ENCODE measurements around the gene AGAP1. TPM values are rescaled to one million over a fixed set of nuclear protein-coding genes. Genes with fewer than 3 reads are reported as not detected.

Gene AGAP1
- total RNA-seq, 1 experiment from 2014 or later = 56.4 TPM

- Mint-ChIP-seq H3K9me3 (ENCODE audit: low read depth, unreplicated experiment) (no peaks in the 10 kb centered on the region), H3K27ac (ENCODE audit: unreplicated experiment) (no peak overlapping the region), H3K36me3 (ENCODE audit: insufficient read depth, unreplicated experiment) (peaks cover 6% of the 10 kb centered on the region), H3K27me3 (ENCODE audit: unreplicated experiment) (no peaks in the 10 kb centered on the region), H3K4me3 (ENCODE audit: low read depth, unreplicated experiment) (no peak overlapping the region), H3K4me1 (ENCODE audit: low read depth, unreplicated experiment) (peaks cover 44% of the 10 kb centered on the region)
- intact Hi-C loops (cut with micrococcal nuclease; ENCODE audit: unreplicated experiment) = no loop called here
- CTCF ChIA-PET = interaction anchor here (0.7 to 0.8 kb wide), 2 partner anchors 9 to 1549 kb away, joined by 3 to 4 read pairs; no protein-coding TSS in a partner anchor
- DNase-seq = no peak
- no TSS peak for BruUV-seq (replicated peaks)
- TF ChIP-seq, protein P1, sequence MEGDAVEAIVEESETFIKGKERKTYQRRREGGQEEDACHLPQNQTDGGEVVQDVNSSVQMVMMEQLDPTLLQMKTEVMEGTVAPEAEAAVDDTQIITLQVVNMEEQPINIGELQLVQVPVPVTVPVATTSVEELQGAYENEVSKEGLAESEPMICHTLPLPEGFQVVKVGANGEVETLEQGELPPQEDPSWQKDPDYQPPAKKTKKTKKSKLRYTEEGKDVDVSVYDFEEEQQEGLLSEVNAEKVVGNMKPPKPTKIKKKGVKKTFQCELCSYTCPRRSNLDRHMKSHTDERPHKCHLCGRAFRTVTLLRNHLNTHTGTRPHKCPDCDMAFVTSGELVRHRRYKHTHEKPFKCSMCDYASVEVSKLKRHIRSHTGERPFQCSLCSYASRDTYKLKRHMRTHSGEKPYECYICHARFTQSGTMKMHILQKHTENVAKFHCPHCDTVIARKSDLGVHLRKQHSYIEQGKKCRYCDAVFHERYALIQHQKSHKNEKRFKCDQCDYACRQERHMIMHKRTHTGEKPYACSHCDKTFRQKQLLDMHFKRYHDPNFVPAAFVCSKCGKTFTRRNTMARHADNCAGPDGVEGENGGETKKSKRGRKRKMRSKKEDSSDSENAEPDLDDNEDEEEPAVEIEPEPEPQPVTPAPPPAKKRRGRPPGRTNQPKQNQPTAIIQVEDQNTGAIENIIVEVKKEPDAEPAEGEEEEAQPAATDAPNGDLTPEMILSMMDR (IDR thresholded peaks at IDR 0.05; ENCODE audit: unreplicated experiment) = no peak
These were observed 69.4 kb downstream of the AGAP1 start for GRCh38 chr2:235563056-235563910.

DNA sequence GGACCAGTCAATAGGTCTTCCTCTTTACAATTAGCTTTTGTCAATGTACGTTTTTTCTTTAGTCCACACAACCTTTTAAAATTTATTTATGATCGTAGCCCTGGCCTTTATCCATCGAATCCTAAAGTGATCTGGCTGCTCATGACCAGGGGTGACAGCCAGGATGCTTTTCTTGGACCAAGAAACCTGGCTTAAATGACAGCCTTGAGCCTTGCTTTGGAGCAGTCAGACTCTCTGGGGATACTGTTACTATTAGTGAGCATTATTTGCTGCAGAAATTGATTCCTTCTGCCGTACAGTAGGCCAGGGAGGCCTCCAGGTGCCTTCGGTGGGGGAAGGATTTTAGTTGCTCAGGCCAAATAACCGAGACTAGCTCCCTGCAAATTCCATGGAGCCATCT, 70.2 kb downstream of the AGAP1 start:
- peaks cover 36% of the 10 kb centered on the region for H3K4me1 Mint-ChIP-seq (ENCODE audit: low read depth, unreplicated experiment)
- H3K9me3 Mint-ChIP-seq (ENCODE audit: low read depth, unreplicated experiment) = no peaks in the 10 kb centered on the region

DNA sequence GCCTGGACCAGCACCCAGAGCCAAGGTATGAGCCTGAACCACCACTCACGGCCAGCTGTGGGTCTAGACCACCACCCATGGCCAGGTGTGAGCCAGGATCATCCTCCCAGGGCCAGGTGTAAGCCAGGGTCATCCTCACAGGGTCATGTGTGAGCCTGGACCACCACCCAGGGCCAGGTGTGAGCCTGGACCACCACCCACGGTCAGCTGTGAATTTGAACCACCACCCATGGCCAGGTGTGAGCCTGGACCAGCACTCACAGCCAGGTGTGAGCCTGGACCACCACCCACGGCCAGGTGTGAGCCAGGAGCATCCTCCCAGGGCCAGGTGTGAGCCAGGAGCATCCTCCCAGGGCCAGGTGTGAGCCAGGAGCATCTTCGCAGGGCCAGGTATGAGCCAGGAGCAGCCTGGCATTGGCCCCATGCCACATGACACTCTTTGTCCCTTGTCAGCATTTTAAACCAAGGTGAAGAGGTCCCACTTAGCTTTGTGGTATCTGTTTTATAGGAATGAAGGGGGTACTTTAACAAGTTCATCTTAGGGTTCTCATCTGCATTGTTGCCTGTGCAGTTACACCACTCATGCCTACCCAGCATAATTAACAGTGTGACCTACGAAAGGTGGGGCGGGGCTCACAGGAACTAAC, 71.2 kb downstream of the AGAP1 start:
- Mint-ChIP-seq H3K36me3 (ENCODE audit: insufficient read depth, unreplicated experiment) (peaks cover 6% of the 10 kb centered on the region), H3K27ac (ENCODE audit: unreplicated experiment) (no peak overlapping the region), H3K4me1 (ENCODE audit: low read depth, unreplicated experiment) (peaks cover 30% of the 10 kb centered on the region), H3K27me3 (ENCODE audit: unreplicated experiment) (no peaks in the 10 kb centered on the region), H3K4me3 (ENCODE audit: low read depth, unreplicated experiment) (no peak overlapping the region), H3K9me3 (ENCODE audit: low read depth, unreplicated experiment) (no peaks in the 10 kb centered on the region)
- DNase-seq = no peak
- CTCF ChIA-PET = interaction anchor here (0.5 to 0.7 kb wide), 3 partner anchors 29 to 181 kb away, joined by 3 to 4 read pairs (median 3); no protein-coding TSS in a partner anchor
- TF ChIP-seq, protein P1 (IDR thresholded peaks at IDR 0.05; ENCODE audit: unreplicated experiment) = no peak
- intact Hi-C loops (cut with micrococcal nuclease; ENCODE audit: unreplicated experiment) = no loop called here
- BruUV-seq (replicated peaks) = no TSS peak

More for the DNA sequence above, 70.2 kb downstream of the AGAP1 start:
- CTCF ChIA-PET = interaction anchor here (0.6 to 0.8 kb wide), 3 partner anchors 10 to 1549 kb away, joined by 3 to 4 read pairs (median 3); no protein-coding TSS in a partner anchor
- peaks cover 6% of the 10 kb centered on the region for H3K36me3 Mint-ChIP-seq (ENCODE audit: insufficient read depth, unreplicated experiment)
- no peak overlapping the region for H3K27ac Mint-ChIP-seq (ENCODE audit: unreplicated experiment)
- no TSS peak for BruUV-seq (replicated peaks)
- no peak for DNase-seq
- TF ChIP-seq, protein P1 (IDR thresholded peaks at IDR 0.05; ENCODE audit: unreplicated experiment) = no peak
- intact Hi-C loops (cut with micrococcal nuclease; ENCODE audit: unreplicated experiment) = no loop called here
- no peak overlapping the region for H3K4me3 Mint-ChIP-seq (ENCODE audit: low read depth, unreplicated experiment)
- H3K27me3 Mint-ChIP-seq (ENCODE audit: unreplicated experiment) = no peaks in the 10 kb centered on the region

DNA sequence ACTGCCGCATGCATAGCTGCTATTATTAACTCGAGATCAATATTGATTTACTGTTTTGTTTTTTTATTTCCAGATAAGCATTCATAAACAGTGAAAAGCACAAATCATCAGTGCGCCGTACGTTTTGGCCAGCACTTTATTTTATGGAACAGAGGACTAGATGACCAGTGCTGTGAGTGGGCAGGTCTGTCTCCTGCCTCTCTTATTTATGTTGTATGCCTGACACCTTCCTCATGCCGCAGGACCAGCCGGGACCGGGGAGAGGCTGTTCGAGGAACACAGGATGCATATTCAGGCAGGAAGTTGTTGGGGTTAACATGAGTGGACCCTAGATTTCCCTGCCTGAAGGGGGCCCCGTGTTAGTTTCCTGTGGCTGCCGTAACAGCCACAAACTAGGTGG, 72.6 kb downstream of the AGAP1 start:
- no peaks in the 10 kb centered on the region for H3K9me3 Mint-ChIP-seq (ENCODE audit: low read depth, unreplicated experiment)
- H3K4me1 Mint-ChIP-seq (ENCODE audit: low read depth, unreplicated experiment) = peaks cover 16% of the 10 kb centered on the region
- H3K36me3 Mint-ChIP-seq (ENCODE audit: insufficient read depth, unreplicated experiment) = peaks cover 6% of the 10 kb centered on the region
- no TSS peak for BruUV-seq (replicated peaks)
- no peak overlapping the region for H3K27ac Mint-ChIP-seq (ENCODE audit: unreplicated experiment)
- no peak overlapping the region for H3K4me3 Mint-ChIP-seq (ENCODE audit: low read depth, unreplicated experiment)
- TF ChIP-seq, protein P1 (IDR thresholded peaks at IDR 0.05; ENCODE audit: unreplicated experiment) = no peak
- CTCF ChIA-PET = no interaction called here
- no peaks in the 10 kb centered on the region for H3K27me3 Mint-ChIP-seq (ENCODE audit: unreplicated experiment)
- DNase-seq = no peak
- intact Hi-C loops (cut with micrococcal nuclease; ENCODE audit: unreplicated experiment) = no loop called here

All from Calu3 (cell line).